Stomach (tissue), 9 donors: ENCODE measurements around the gene SIK3. TPM values are rescaled to one million over a fixed set of nuclear protein-coding genes. Genes with fewer than 3 reads are reported as not detected.

ENCODE experiments used
- DNase-seq, 2 donors: peaks; one replicate each; pipeline versions ENCODE4 v3.0.0 to v3.0.0-alpha.2; 2013 to 2019
- H3K27ac ChIP-seq, 5 donors: fragments of 200-600 bp in 4 of 5; sonication (generic) in 4 of 5; one replicate each; pipeline ENCODE4 v1.5.1; 2013 to 2019; ENCODE audit warnings: mild to moderate bottlenecking in 1 of 5, moderate library complexity in 1 of 5
- H3K27me3 ChIP-seq, 3 donors: fragments of 200-600 bp; sonication (generic); one replicate each; pipeline ENCODE4 v1.5.1; 2017 to 2019; ENCODE audit warnings: mixed run types in 1 of 3
- H3K36me3 ChIP-seq, 4 donors: fragments of 200-600 bp; sonication (generic); 1 replicate in 3 of 4; 2 replicates in 1 of 4; pipeline ENCODE4 v1.5.1; 2016 to 2019
- H3K4me1 ChIP-seq, 4 donors: fragments of 200-600 bp; sonication (generic); one replicate each; pipeline ENCODE4 v1.5.1; 2016 to 2019
- H3K4me3 ChIP-seq, 4 donors: fragments of 200-600 bp; sonication (generic) in 3 of 4; one replicate each; pipeline ENCODE4 v1.5.1; 2016 to 2019; ENCODE audit warnings: mild to moderate bottlenecking in 1 of 4
- H3K9me3 ChIP-seq, 4 donors: fragments of 200-600 bp; sonication (generic); one replicate each; pipeline ENCODE4 v1.5.1; 2016 to 2019
- EP300 ChIP-seq: sonication (generic); formaldehyde crosslinking; IDR thresholded peaks from one replicate; pipeline ENCODE4 v1.6.1; 2017; ENCODE audit warnings: antibody characterized with exemption
- POLR2A ChIP-seq, 4 donors: fragments of 450-650 bp; IDR thresholded peaks; one replicate each; pipeline ENCODE4 v1.6.1; 2016; ENCODE audit warnings: antibody characterized with exemption in 4 of 4, control low read depth in 2 of 4, mild to moderate bottlenecking in 1 of 4, moderate library complexity in 1 of 4
- POLR2AphosphoS5 ChIP-seq, 3 donors: sonication (generic); formaldehyde crosslinking; IDR thresholded peaks; one replicate each; pipeline ENCODE4 v1.6.1; 2016; ENCODE audit warnings: antibody characterized with exemption in 3 of 3
- WGBS, 5 donors: extraction: QIAGEN DNeasy Blood & Tissue Kit in 3 of 5; methylation state at CpG; one replicate each; pipeline versions ENCODE4 v1.1.5 to v1.1.7; 2013 to 2018; 5-methylcytosine and 5-hydroxymethylcytosine counted together
- intact Hi-C: fragments of 100-400 bp; cut with DNase I; formaldehyde crosslinking; loops from one replicate; pipeline ENCODE4 v1.15.1; 2023; ENCODE audit warnings: low total_unique reads
- polyA plus RNA-seq, 3 donors: library from polyadenylated mRNA; stranded (reverse); fragments of 200-250 nt; gene quantifications; one replicate each; pipeline ENCODE4 v1.2.3, GENCODE V29; 2013
- small RNA-seq, 4 donors: library from RNA; depleted of rRNA; stranded (forward); fragments of <200 nt; gene quantifications; one replicate each; pipeline ENCODE3, GENCODE V24; 2016
- total RNA-seq, 5 donors: library from RNA; depleted of rRNA; stranded (reverse); fragments of >200 nt; gene quantifications; one replicate each; pipeline versions ENCODE4 v1.1.0 to v1.2.3, GENCODE V29; 2014 to 2016
- TF ChIP-seq, protein P1 (sequence below), 7 experiments: fragments of 450-650 bp in 4 of 7; fragments of 200-600 bp in 3 of 7; sonication (generic) in 3 of 7; IDR thresholded peaks; one replicate each; pipeline ENCODE4 v1.5.1; 2016 to 2019; ENCODE audit warnings: antibody characterized with exemption in 7 of 7, control low read depth in 2 of 7, mild to moderate bottlenecking in 1 of 7
- donor health status: healthy with polysubstance abuse.
- donor health status: Bipolar disorder and iron deficiency.
- donor health status: healthy.

SIK3 gene
- total and polyA plus RNA-seq, 8 donors = 6.5 to 97.8 (median 23.7) TPM

DNA sequence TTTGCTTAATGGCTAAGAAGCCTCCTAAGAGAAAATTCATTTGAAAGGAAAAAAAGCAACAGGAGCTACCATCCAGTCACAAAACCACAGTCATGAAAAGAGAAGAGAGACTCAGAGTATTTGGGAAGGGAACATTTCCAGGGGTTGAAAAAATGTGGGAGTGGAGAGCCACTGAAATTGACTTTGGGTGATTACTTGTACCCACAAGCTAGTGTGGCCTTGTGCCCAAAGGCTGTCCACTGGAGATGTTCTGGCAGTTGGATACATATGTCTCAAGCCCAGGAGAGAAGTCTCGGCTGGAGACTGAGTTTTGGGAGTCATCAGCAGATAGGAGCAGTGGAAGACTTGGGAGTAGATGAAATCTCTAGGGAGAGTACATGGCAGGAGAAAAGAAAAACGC, 303.4 kb downstream of the SIK3 start:
- H3K27me3 ChIP-seq = no peaks in the 10 kb centered on the region
- H3K4me1 ChIP-seq = peaks cover 6 to 34% (median 17%) of the 10 kb centered on the region in 4 donors
- no peak for DNase-seq
- H3K9me3 ChIP-seq = no peaks in the 10 kb centered on the region
- TF ChIP-seq EP300 = no peak
- TF ChIP-seq, protein P1, sequence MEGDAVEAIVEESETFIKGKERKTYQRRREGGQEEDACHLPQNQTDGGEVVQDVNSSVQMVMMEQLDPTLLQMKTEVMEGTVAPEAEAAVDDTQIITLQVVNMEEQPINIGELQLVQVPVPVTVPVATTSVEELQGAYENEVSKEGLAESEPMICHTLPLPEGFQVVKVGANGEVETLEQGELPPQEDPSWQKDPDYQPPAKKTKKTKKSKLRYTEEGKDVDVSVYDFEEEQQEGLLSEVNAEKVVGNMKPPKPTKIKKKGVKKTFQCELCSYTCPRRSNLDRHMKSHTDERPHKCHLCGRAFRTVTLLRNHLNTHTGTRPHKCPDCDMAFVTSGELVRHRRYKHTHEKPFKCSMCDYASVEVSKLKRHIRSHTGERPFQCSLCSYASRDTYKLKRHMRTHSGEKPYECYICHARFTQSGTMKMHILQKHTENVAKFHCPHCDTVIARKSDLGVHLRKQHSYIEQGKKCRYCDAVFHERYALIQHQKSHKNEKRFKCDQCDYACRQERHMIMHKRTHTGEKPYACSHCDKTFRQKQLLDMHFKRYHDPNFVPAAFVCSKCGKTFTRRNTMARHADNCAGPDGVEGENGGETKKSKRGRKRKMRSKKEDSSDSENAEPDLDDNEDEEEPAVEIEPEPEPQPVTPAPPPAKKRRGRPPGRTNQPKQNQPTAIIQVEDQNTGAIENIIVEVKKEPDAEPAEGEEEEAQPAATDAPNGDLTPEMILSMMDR (IDR thresholded peaks at IDR 0.05) = no peak
- TF ChIP-seq POLR2AphosphoS5 (IDR thresholded peaks at IDR 0.05) = no peak
- TF ChIP-seq POLR2A (IDR thresholded peaks at IDR 0.05) = no peak
- H3K36me3 ChIP-seq = no peaks in the 10 kb centered on the region
- intact Hi-C loops = loop anchor here (10.0 kb wide), 1 partner anchor 310 kb away; no protein-coding TSS in a partner anchor
- no peak overlapping the region for H3K4me3 ChIP-seq
- H3K27ac ChIP-seq = no peak overlapping the region
- WGBS, 5 donors = 80 to 96% (median 87%) methylated on average over 2 of the region's 2 CpGs

DNA sequence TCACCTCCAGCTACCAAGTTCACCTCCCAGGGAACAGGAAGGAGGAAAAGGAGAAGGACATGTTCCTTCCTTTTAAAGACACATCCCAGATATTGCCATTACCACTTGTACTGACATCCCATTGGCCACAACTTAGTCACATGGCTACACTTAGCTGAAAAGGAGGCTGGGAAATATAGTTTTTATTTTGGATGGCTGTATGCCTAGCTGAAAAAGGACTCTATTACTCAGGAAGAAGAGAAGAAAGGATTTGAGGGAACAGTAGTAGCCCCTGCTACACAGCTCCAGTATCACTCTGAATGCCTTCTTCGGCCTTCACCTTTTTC, 304.5 kb downstream of the SIK3 start:
- 88 to 100% (median 97%) methylated on average over 1 of the region's 1 CpG for WGBS, 5 donors
- TF ChIP-seq POLR2AphosphoS5 (IDR thresholded peaks at IDR 0.05) = no peak
- TF ChIP-seq, protein P1 (IDR thresholded peaks at IDR 0.05) = no peak
- no peak for TF ChIP-seq POLR2A (IDR thresholded peaks at IDR 0.05)
- TF ChIP-seq EP300 = no peak
- intact Hi-C loops = loop anchor here (10.0 kb wide), 1 partner anchor 311 kb away; no protein-coding TSS in a partner anchor

More for the DNA sequence above, 304.5 kb downstream of the SIK3 start:
- Histone ChIP-seq H3K27ac (no peak overlapping the region), H3K4me1 (peaks cover 6 to 34% (median 18%) of the 10 kb centered on the region in 4 donors), H3K36me3 (no peaks in the 10 kb centered on the region), H3K27me3 (no peaks in the 10 kb centered on the region), H3K4me3 (no peak overlapping the region), H3K9me3 (no peaks in the 10 kb centered on the region)
- peak in 1 of 2 donors; percentile 16 for DNase-seq

Small RNA genes lying within 50 kb of the gene (small RNA-seq; reads per million reads assigned to genes)
- gene AP000936.3 = 0 reads per million in 4 donors
- gene RNY4P6 = 2.8 to 4.5 (median 4.0) reads per million in 4 donors

Other genes with a start within 250 kb of the SIK3 start
- 100 to 1,000 TPM in 1 of 5 donors, 10 to 100 TPM in 4; 31.9 to 174 (median 63.0) TPM for gene PAFAH1B2, start 45.9 kb upstream of the SIK3 start, total RNA-seq
- gene PAFAH1B2, start 45.9 kb upstream of the SIK3 start, polyA plus RNA-seq = 10 to 100 TPM; 14.9 to 30.7 (median 27.5) TPM
- 100 to 1,000 TPM in 3 of 5 donors, 10 to 100 TPM in 2; 15.1 to 310 (median 132) TPM for gene SIDT2, start 80.3 kb upstream of the SIK3 start, total RNA-seq
- 10 to 100 TPM; 16.9 to 39.4 (median 24.3) TPM for gene SIDT2, start 80.3 kb upstream of the SIK3 start, polyA plus RNA-seq
- 1,000 to 10,000 TPM in 4 of 5 donors, 100 to 1,000 TPM in 1; 730 to 3,801 (median 2,320) TPM for gene TAGLN, start 100.9 kb upstream of the SIK3 start, total RNA-seq
- 1,000 to 10,000 TPM in 2 of 3 donors, 100 to 1,000 TPM in 1; 575 to 2,971 (median 1,072) TPM for gene TAGLN, start 100.9 kb upstream of the SIK3 start, polyA plus RNA-seq
- gene PCSK7, start 133.6 kb upstream of the SIK3 start, total RNA-seq = 100 to 1,000 TPM in 3 of 5 donors, 10 to 100 TPM in 2; 64.8 to 232 (median 139) TPM
- 10 to 100 TPM; 14.1 to 23.6 (median 20.4) TPM for gene PCSK7, start 133.6 kb upstream of the SIK3 start, polyA plus RNA-seq
- gene RNF214, start 134.2 kb upstream of the SIK3 start, total RNA-seq = 10 to 100 TPM in 4 of 5 donors, 1 to 10 TPM in 1; 6.7 to 21.6 (median 13.8) TPM
- gene RNF214, start 134.2 kb upstream of the SIK3 start, polyA plus RNA-seq = 10 to 100 TPM in 1 of 3 donors, 1 to 10 TPM in 2; 6.8 to 11.2 (median 8.0) TPM
- gene BACE1-AS, start 192.9 kb upstream of the SIK3 start, total RNA-seq = 1 to 10 TPM; 1.8 to 7.6 (median 5.5) TPM
- gene BACE1-AS, start 192.9 kb upstream of the SIK3 start, polyA plus RNA-seq = 1 to 10 TPM; 1.5 to 8.0 (median 2.9) TPM
- 10 to 100 TPM; 12.8 to 21.1 (median 16.4) TPM for gene BACE1, start 217.8 kb upstream of the SIK3 start, total RNA-seq
- gene BACE1, start 217.8 kb upstream of the SIK3 start, polyA plus RNA-seq = 1 to 10 TPM; 3.3 to 6.0 (median 4.4) TPM
- gene CEP164, start 229.4 kb upstream of the SIK3 start, total RNA-seq = 10 to 100 TPM; 11.7 to 40.9 (median 26.1) TPM
- 10 to 100 TPM in 2 of 3 donors, 1 to 10 TPM in 1; 9.5 to 18.6 (median 12.0) TPM for gene CEP164, start 229.4 kb upstream of the SIK3 start, polyA plus RNA-seq